BLaER1 (cell line): ENCODE results near the gene TRIB2.

Experiments
- H3K27ac ChIP-seq: shearing (Covaris generic); formaldehyde crosslinking; 2 replicates; pipeline ENCODE4 v1.8.1; 2022
- H3K27me3 ChIP-seq: shearing (Covaris generic); formaldehyde crosslinking; 2 replicates; pipeline ENCODE4 v1.8.1; 2022
- H3K36me3 ChIP-seq: shearing (Covaris generic); formaldehyde crosslinking; 2 replicates; pipeline ENCODE4 v1.8.1; 2022
- H3K4me1 ChIP-seq: shearing (Covaris generic); formaldehyde crosslinking; 2 replicates; pipeline ENCODE4 v1.8.1; 2022
- H3K4me2 ChIP-seq: shearing (Covaris generic); formaldehyde crosslinking; 2 replicates; pipeline ENCODE4 v1.8.1; 2022
- H3K4me3 ChIP-seq: shearing (Covaris generic); formaldehyde crosslinking; 2 replicates; pipeline ENCODE4 v1.8.1; 2022
- H3K9ac ChIP-seq: shearing (Covaris generic); formaldehyde crosslinking; 2 replicates; pipeline ENCODE4 v1.8.1; 2022
- H3K9me3 ChIP-seq: shearing (Covaris generic); formaldehyde crosslinking; 2 replicates; pipeline ENCODE4 v1.8.1; 2022
- H4K20me1 ChIP-seq: shearing (Covaris generic); formaldehyde crosslinking; 2 replicates; pipeline ENCODE4 v1.8.1; 2022
- Cebpa-rat ChIP-seq: shearing (Covaris generic); IDR thresholded peaks from 2 replicates; pipeline ENCODE4 v1.8.1; 2022

The TRIB2 gene

GRCh38 chr2:12737738-12738485, 21.2 kb downstream of the TRIB2 start:
- no peak overlapping the region for H3K9ac ChIP-seq
- no peak overlapping the region for H3K4me2 ChIP-seq
- TF ChIP-seq Cebpa-rat, result no peak
- H3K9me3 ChIP-seq, result no peaks in the 10 kb centered on the region
- H3K27me3 ChIP-seq, result no peaks in the 10 kb centered on the region
- no peak overlapping the region for H3K4me3 ChIP-seq
- H4K20me1 ChIP-seq, result peaks cover 100% of the 10 kb centered on the region
- H3K4me1 ChIP-seq, result peaks cover 45% of the 10 kb centered on the region
- H3K27ac ChIP-seq, result no peak overlapping the region
- peaks cover 100% of the 10 kb centered on the region for H3K36me3 ChIP-seq

GRCh38 chr2:12739721-12740254, 23.1 kb downstream of the TRIB2 start:
- H3K4me2 ChIP-seq, result no peak overlapping the region
- H3K36me3 ChIP-seq, result peaks cover 92% of the 10 kb centered on the region
- peaks cover 27% of the 10 kb centered on the region for H3K4me1 ChIP-seq
- no peaks in the 10 kb centered on the region for H3K9me3 ChIP-seq
- H3K4me3 ChIP-seq, result no peak overlapping the region
- H3K9ac ChIP-seq, result no peak overlapping the region
- no peak for TF ChIP-seq Cebpa-rat
- no peaks in the 10 kb centered on the region for H3K27me3 ChIP-seq
- no peak overlapping the region for H3K27ac ChIP-seq
- H4K20me1 ChIP-seq, result peaks cover 100% of the 10 kb centered on the region

- no peak overlapping the region for H3K4me3 ChIP-seq
- H3K4me2 ChIP-seq, result no peak overlapping the region
- peaks cover 76% of the 10 kb centered on the region for H3K36me3 ChIP-seq
- no peaks in the 10 kb centered on the region for H3K9me3 ChIP-seq
- no peak for TF ChIP-seq Cebpa-rat
- H3K9ac ChIP-seq, result no peak overlapping the region
- H3K27ac ChIP-seq, result no peak overlapping the region
- peaks cover 86% of the 10 kb centered on the region for H4K20me1 ChIP-seq
- H3K4me1 ChIP-seq, result peaks cover 16% of the 10 kb centered on the region
- no peaks in the 10 kb centered on the region for H3K27me3 ChIP-seq
Observed at GRCh38 chr2:12741380-12741779, 24.6 kb downstream of the TRIB2 start.

- no peak overlapping the region for H3K4me2 ChIP-seq
- no peak overlapping the region for H3K9ac ChIP-seq
- peaks cover 61% of the 10 kb centered on the region for H3K36me3 ChIP-seq
- peaks cover 8% of the 10 kb centered on the region; the same call in 1 of the 2 replicates for H3K4me1 ChIP-seq
- no peaks in the 10 kb centered on the region for H3K9me3 ChIP-seq
- no peak overlapping the region for H3K4me3 ChIP-seq
- no peak for TF ChIP-seq Cebpa-rat
- H3K27me3 ChIP-seq, result no peaks in the 10 kb centered on the region
- H4K20me1 ChIP-seq, result peaks cover 71% of the 10 kb centered on the region
- H3K27ac ChIP-seq, result no peak overlapping the region
Observed at GRCh38 chr2:12742891-12743290, 26.2 kb downstream of the TRIB2 start.

GRCh38 chr2:12750166-12750905, 33.6 kb downstream of the TRIB2 start:
- H3K4me1 ChIP-seq, result no peaks in the 10 kb centered on the region
- no peaks in the 10 kb centered on the region for H3K36me3 ChIP-seq
- no peaks in the 10 kb centered on the region for H3K9me3 ChIP-seq
- H3K27me3 ChIP-seq, result no peaks in the 10 kb centered on the region
- no peak overlapping the region for H3K9ac ChIP-seq
- H3K4me2 ChIP-seq, result no peak overlapping the region
- no peak overlapping the region for H3K27ac ChIP-seq
- H4K20me1 ChIP-seq, result no peaks in the 10 kb centered on the region
- no peak overlapping the region for H3K4me3 ChIP-seq
- no peak for TF ChIP-seq Cebpa-rat

GRCh38 chr2:12754643-12755042, 37.9 kb downstream of the TRIB2 start:
- no peaks in the 10 kb centered on the region for H3K27me3 ChIP-seq
- H4K20me1 ChIP-seq, result no peaks in the 10 kb centered on the region
- H3K4me3 ChIP-seq, result no peak overlapping the region
- no peak for TF ChIP-seq Cebpa-rat
- H3K27ac ChIP-seq, result no peak overlapping the region
- H3K9me3 ChIP-seq, result no peaks in the 10 kb centered on the region
- H3K4me1 ChIP-seq, result no peaks in the 10 kb centered on the region
- no peaks in the 10 kb centered on the region for H3K36me3 ChIP-seq
- no peak overlapping the region for H3K4me2 ChIP-seq
- no peak overlapping the region for H3K9ac ChIP-seq

GRCh38 chr2:12755384-12755783, 38.6 kb downstream of the TRIB2 start:
- Histone ChIP-seq H3K9ac (no peak overlapping the region), H3K36me3 (no peaks in the 10 kb centered on the region), H3K27me3 (no peaks in the 10 kb centered on the region), H3K9me3 (no peaks in the 10 kb centered on the region), H3K4me3 (no peak overlapping the region), H3K27ac (no peak overlapping the region), H3K4me1 (no peaks in the 10 kb centered on the region), H4K20me1 (no peaks in the 10 kb centered on the region), H3K4me2 (no peak overlapping the region)
- no peak for TF ChIP-seq Cebpa-rat

- H3K4me2 ChIP-seq, result no peak overlapping the region
- H3K27me3 ChIP-seq, result no peaks in the 10 kb centered on the region
- no peaks in the 10 kb centered on the region for H3K4me1 ChIP-seq
- H3K4me3 ChIP-seq, result no peak overlapping the region
- H4K20me1 ChIP-seq, result no peaks in the 10 kb centered on the region
- H3K9me3 ChIP-seq, result 0 out of 2 replicates have a peak, but pooled peaks cover under 1% of the 10 kb centered on the region
- no peak overlapping the region for H3K9ac ChIP-seq
- no peak overlapping the region for H3K27ac ChIP-seq
- no peaks in the 10 kb centered on the region for H3K36me3 ChIP-seq
- TF ChIP-seq Cebpa-rat, result no peak
Observed at GRCh38 chr2:12759248-12759647, 42.5 kb downstream of the TRIB2 start.

- Histone ChIP-seq H4K20me1 (no peaks in the 10 kb centered on the region), H3K9ac (no peak overlapping the region), H3K36me3 (no peaks in the 10 kb centered on the region), H3K27me3 (no peaks in the 10 kb centered on the region), H3K27ac (no peak overlapping the region), H3K4me1 (no peaks in the 10 kb centered on the region), H3K9me3 (peaks cover 4% of the 10 kb centered on the region; the same call in 1 of the 2 replicates), H3K4me3 (no peak overlapping the region), H3K4me2 (no peak overlapping the region)
- TF ChIP-seq Cebpa-rat, result no peak
Observed at GRCh38 chr2:12761104-12761503, 44.4 kb downstream of the TRIB2 start.

- no peaks in the 10 kb centered on the region for H3K27me3 ChIP-seq
- no peaks in the 10 kb centered on the region for H3K4me1 ChIP-seq
- peaks cover 4% of the 10 kb centered on the region; the same call in 1 of the 2 replicates for H3K9me3 ChIP-seq
Observed at GRCh38 chr2:12762337-12762736, 45.6 kb downstream of the TRIB2 start.

More at GRCh38 chr2:12762337-12762736, 45.6 kb downstream of the TRIB2 start:
- Histone ChIP-seq H3K4me3 (no peak overlapping the region), H3K9ac (no peak overlapping the region), H3K4me2 (no peak overlapping the region), H4K20me1 (no peaks in the 10 kb centered on the region), H3K36me3 (no peaks in the 10 kb centered on the region), H3K27ac (no peak overlapping the region)
- TF ChIP-seq Cebpa-rat, result no peak
